Prostate gland (tissue), 2 donors: ENCODE data around the gene IGSF1. TPM values are rescaled to one million over a fixed set of nuclear protein-coding genes. Genes with fewer than 3 reads are reported as not detected.

Experiments
- DNase-seq: peaks from one replicate; pipeline ENCODE4 v3.0.0-alpha.2; 2019; ENCODE audit warnings: low spot score
- H3K27ac ChIP-seq, 2 donors: fragments of 200-600 bp; sonication (generic); 2 replicates each; pipeline ENCODE4 v1.5.1; 2017 to 2019
- H3K27me3 ChIP-seq: fragments of 200-600 bp; sonication (generic); replicated peaks from 2 replicates; pipeline ENCODE4 v1.5.1; 2019; ENCODE audit not compliant: insufficient read depth
- H3K36me3 ChIP-seq, 2 donors: fragments of 200-600 bp; sonication (generic); 1 replicate in 1 of 2; 2 replicates in 1 of 2; pipeline versions ENCODE4 v1.5.1 to v1.8.1; 2017 to 2019
- H3K4me1 ChIP-seq: fragments of 200-600 bp; sonication (generic); replicated peaks from 2 replicates; pipeline ENCODE4 v1.5.1; 2019
- H3K4me3 ChIP-seq, 2 donors: fragments of 200-600 bp; sonication (generic); 2 replicates each; pipeline ENCODE4 v1.5.1; 2017 to 2019
- H3K9me3 ChIP-seq: fragments of 200-600 bp; sonication (generic); 2 replicates; pipeline ENCODE4 v1.5.1; 2017
- POLR2A ChIP-seq: fragments of 450-650 bp; IDR thresholded peaks from one replicate; pipeline ENCODE4 v1.6.1; 2016; ENCODE audit warnings: antibody characterized with exemption, mild to moderate bottlenecking
- POLR2AphosphoS5 ChIP-seq: sonication (generic); formaldehyde crosslinking; IDR thresholded peaks from one replicate; pipeline ENCODE4 v1.6.1; 2017; ENCODE audit warnings: antibody characterized with exemption
- WGBS: methylation state at CpG from one replicate; pipeline ENCODE4 v1.1.5; 2018; 5-methylcytosine and 5-hydroxymethylcytosine counted together
- intact Hi-C: fragments of 100-400 bp; cut with DNase I; formaldehyde crosslinking; loops from one replicate; pipeline ENCODE4 v1.14.2; 2022
- total RNA-seq, 2 donors: library from RNA; depleted of rRNA; stranded (reverse); fragments of >200 nt; gene quantifications; one replicate each; pipeline ENCODE4 v1.1.0, GENCODE V29; 2016
- TF ChIP-seq, protein P1 (sequence below), 4 experiments: fragments of 200-600 bp in 2 of 4; fragments of 450-650 bp in 2 of 4; sonication (generic) in 2 of 4; IDR thresholded peaks; 1 replicate in 3 of 4; 2 replicates in 1 of 4; pipeline ENCODE4 v1.5.1; 2016 to 2019; ENCODE audit warnings: antibody characterized with exemption in 4 of 4, mild to moderate bottlenecking in 2 of 4, moderate library complexity in 2 of 4

Gene IGSF1
- total RNA-seq, 2 donors from 2014 or later: 1.5 to 11.0 TPM

DNA sequence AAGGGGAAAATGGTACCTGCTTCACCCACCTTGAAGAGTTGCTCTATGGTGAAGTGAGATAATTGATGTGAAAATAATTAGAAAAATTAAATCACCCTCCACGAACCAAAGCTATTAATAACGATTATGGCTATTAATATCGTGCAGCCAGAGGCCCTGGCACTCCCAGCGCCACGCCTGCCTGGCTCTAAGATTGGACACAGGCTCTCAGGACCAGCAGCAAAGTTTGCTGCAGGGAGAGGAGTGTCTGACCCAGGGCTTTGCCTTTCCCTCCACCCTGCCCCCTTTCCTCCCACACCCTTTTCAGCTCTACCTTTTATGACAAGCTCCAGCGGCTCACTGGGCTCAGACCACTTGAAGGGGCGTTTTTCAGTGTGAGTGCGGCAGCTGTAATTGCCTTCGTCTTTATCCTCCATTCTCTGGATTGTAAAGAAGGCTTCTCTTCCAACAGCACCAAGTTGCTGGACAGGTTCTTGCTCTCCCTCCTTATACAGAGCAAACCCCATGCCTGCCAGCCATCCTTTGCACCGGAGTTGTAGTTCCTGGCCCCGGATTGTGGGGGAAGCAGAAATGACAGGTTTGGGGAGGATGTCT is 11.5 kb downstream of the IGSF1 start:
- H3K27me3 ChIP-seq: no peaks in the 10 kb centered on the region
- intact Hi-C loops: no loop called here
- H3K4me1 ChIP-seq: no peaks in the 10 kb centered on the region
- no peak overlapping the region for H3K4me3 ChIP-seq
- no peak for DNase-seq
- TF ChIP-seq, protein P1, sequence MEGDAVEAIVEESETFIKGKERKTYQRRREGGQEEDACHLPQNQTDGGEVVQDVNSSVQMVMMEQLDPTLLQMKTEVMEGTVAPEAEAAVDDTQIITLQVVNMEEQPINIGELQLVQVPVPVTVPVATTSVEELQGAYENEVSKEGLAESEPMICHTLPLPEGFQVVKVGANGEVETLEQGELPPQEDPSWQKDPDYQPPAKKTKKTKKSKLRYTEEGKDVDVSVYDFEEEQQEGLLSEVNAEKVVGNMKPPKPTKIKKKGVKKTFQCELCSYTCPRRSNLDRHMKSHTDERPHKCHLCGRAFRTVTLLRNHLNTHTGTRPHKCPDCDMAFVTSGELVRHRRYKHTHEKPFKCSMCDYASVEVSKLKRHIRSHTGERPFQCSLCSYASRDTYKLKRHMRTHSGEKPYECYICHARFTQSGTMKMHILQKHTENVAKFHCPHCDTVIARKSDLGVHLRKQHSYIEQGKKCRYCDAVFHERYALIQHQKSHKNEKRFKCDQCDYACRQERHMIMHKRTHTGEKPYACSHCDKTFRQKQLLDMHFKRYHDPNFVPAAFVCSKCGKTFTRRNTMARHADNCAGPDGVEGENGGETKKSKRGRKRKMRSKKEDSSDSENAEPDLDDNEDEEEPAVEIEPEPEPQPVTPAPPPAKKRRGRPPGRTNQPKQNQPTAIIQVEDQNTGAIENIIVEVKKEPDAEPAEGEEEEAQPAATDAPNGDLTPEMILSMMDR (IDR thresholded peaks at IDR 0.05): no peak
- TF ChIP-seq POLR2A (no peak), POLR2AphosphoS5 (no peak)
- no peaks in the 10 kb centered on the region for H3K36me3 ChIP-seq
- H3K27ac ChIP-seq: no peak overlapping the region
- WGBS: 20% methylated on average over 11 of the region's 11 CpGs
- H3K9me3 ChIP-seq: no peaks in the 10 kb centered on the region

DNA sequence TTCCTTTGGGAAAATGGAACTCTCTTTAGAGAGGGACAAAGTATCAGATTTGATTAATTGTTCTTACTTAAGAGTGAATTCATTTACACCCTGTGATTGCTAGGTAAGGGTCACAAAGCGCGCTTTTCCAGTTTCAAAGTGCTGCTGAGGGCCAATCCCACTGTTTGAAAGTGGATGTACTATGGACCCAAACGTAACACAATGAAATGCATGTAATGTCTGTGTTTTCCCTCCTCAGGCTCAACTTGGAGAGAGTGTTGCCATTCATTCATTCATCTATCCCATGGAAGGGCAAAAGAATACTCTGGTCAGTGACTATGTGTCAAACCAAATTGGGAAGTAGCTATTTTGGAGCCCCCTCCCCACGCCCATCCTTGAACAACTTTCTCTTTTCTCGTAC is 16.1 kb downstream of the IGSF1 start:
- Histone ChIP-seq H3K4me3 (no peak overlapping the region), H3K27me3 (no peaks in the 10 kb centered on the region), H3K27ac (no peak overlapping the region), H3K4me1 (no peaks in the 10 kb centered on the region), H3K9me3 (no peaks in the 10 kb centered on the region), H3K36me3 (no peaks in the 10 kb centered on the region)
- no peak for DNase-seq
- no peak for TF ChIP-seq POLR2A
- TF ChIP-seq, protein P1 (IDR thresholded peaks at IDR 0.05): no peak
- no peak for TF ChIP-seq POLR2AphosphoS5
- 94% methylated on average over 5 of the region's 5 CpGs for WGBS
- intact Hi-C loops: no loop called here

DNA sequence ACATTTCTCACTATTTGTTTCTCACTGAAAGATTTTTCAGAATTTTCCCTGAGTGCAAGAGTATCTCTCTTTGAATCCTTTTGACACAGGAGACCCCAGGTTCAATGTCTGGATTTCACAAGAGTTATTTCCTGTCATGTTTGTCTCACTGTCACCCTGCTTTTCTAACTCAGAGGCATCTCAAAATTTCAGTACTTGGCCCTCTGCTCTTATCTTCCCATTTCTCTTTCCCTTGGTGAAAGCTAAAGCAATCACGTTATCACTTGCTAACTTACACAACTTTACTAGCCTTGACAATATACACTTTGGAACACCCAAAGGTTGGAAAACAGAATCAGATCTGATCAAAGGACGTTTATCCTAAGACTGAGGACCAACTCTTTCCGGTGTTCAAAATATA is 17.3 kb downstream of the IGSF1 start:
- Histone ChIP-seq H3K27ac (no peak overlapping the region), H3K4me1 (no peaks in the 10 kb centered on the region), H3K4me3 (no peak overlapping the region), H3K9me3 (no peaks in the 10 kb centered on the region), H3K27me3 (no peaks in the 10 kb centered on the region), H3K36me3 (no peaks in the 10 kb centered on the region)
- intact Hi-C loops: no loop called here
- TF ChIP-seq, protein P1 (IDR thresholded peaks at IDR 0.05): no peak
- TF ChIP-seq POLR2A (no peak), POLR2AphosphoS5 (no peak)
- 41% methylated on average over 3 of the region's 3 CpGs for WGBS
- no peak for DNase-seq

DNA sequence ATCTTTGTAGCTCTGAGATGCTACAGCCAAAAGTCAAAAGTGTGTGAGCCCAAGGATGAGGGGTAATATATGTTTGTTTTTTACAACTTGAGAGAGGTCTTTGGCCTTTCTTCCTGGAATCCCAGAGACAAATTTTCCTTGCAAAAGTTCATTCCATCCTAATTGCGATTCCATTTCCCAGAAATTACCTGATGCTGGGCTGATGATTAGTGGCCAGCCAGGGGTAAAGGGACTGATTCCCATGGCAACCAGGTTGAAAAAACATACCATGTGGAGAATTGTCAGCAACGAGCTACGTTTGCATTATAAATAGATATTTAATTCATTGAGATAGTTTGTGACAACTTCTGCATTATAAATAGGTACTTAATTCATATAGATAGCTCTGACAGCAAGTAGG is 17.8 kb downstream of the IGSF1 start:
- no peak for TF ChIP-seq POLR2AphosphoS5
- TF ChIP-seq POLR2A: no peak
- TF ChIP-seq, protein P1 (IDR thresholded peaks at IDR 0.05): no peak
- intact Hi-C loops: no loop called here
- Histone ChIP-seq H3K36me3 (no peaks in the 10 kb centered on the region), H3K27me3 (no peaks in the 10 kb centered on the region), H3K9me3 (no peaks in the 10 kb centered on the region), H3K4me1 (no peaks in the 10 kb centered on the region), H3K4me3 (no peak overlapping the region), H3K27ac (no peak overlapping the region)
- WGBS: 45% methylated on average over 3 of the region's 3 CpGs
- DNase-seq: no peak

DNA sequence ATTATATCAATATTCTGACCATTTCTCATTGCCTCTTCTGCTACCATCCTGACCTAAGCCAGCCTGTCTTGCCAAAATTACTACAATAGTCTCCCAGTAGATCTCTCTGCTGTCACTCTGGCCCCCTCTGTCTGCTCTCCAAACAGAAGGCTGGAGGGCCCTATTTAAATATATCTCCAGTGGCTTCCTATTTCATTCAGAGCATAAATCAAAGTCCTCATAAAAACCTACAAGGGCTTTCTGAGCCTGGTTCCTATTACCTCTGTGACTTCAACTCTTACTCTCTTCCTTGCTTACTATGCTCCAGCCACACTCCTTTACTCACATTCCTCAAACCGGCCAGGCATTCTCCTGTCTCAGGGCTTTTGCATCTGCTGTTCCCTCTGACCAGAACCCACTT is 19.0 kb downstream of the IGSF1 start:
- 0% methylated on average over 1 of the region's 1 CpG for WGBS
- no peak for DNase-seq
- no peak overlapping the region for H3K27ac ChIP-seq
- H3K27me3 ChIP-seq: no peaks in the 10 kb centered on the region
- no peaks in the 10 kb centered on the region for H3K9me3 ChIP-seq
- intact Hi-C loops: no loop called here
- no peak overlapping the region for H3K4me3 ChIP-seq
- TF ChIP-seq POLR2A (no peak), POLR2AphosphoS5 (no peak)
- TF ChIP-seq, protein P1 (IDR thresholded peaks at IDR 0.05): no peak
- no peaks in the 10 kb centered on the region for H3K36me3 ChIP-seq
- no peaks in the 10 kb centered on the region for H3K4me1 ChIP-seq
